ENCODE data around the gene LRRC23. TPM values are rescaled to one million over a fixed set of nuclear protein-coding genes. Genes with fewer than 3 reads are reported as not detected.

The LRRC23 gene
- total RNA-seq, 1 experiment from 2014 or later = 8.0 TPM

DNA sequence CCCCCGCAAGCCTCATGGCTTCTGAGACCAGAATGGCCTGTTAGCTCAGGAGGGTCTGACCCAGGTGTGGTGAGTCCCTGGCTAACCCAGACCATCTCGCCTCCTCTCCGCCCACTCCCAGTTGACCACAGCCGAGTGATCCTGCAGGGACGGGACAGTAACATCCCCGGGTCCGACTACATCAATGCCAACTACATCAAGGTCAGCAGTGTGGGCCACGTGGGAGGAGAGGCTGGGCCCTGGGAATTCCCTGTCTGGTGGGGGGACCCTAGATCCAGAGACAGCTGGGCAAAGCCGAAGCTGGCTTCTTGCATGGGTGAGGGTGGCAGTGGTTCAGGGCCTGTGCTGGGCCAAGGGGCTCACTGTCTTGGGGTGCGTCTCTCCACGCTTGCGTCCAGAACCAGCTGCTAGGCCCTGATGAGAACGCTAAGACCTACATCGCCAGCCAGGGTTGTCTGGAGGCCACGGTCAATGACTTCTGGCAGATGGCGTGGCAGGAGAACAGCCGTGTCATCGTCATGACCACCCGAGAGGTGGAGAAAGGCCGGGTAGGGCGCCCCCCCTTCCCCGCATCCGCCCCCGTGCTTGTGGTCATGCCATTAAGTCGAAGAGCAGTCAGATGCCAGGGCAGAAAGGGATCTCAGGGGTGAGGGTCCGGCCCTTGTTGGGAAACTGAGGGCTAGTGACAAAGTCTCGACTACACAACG, 51.6 kb downstream of the LRRC23 start:
- peaks cover 10 to 11% of the 10 kb centered on the region in 2 experiments for H3K4me1 ChIP-seq (ENCODE audit: control insufficient read depth in 1 of 2, insufficient read depth in 2 of 2, low read length in 2 of 2)
- no peaks in the 10 kb centered on the region for H3K79me2 ChIP-seq (ENCODE audit: insufficient read depth, low read length)
- H3K9ac ChIP-seq (ENCODE audit: low read length) = no peak overlapping the region
- no peak overlapping the region for H3K4me2 ChIP-seq (ENCODE audit: low read length)
- no TSS peak for BruUV-seq (replicated peaks)
- DNase-seq (ENCODE audit: low read depth, low spot score) = no peak
- H4K20me1 ChIP-seq (ENCODE audit: insufficient read depth) = no peaks in the 10 kb centered on the region
- no peak overlapping the region for H2AFZ ChIP-seq (ENCODE audit: low read depth, low read length, poor library complexity, severe bottlenecking)
- no peak overlapping the region for H3K27ac ChIP-seq (ENCODE audit: low read depth, low read length)
- ChIA-PET CTCF (no interaction called here), POLR2A (interaction anchor here (1.0 kb wide), 1 partner anchor 12 kb away, joined by 3 read pairs; the partner anchor contains the start of gene C12orf57), RAD21 (ENCODE audit: low non-redundant PET in 1 of 2, low total read pairs in 2 of 2, uncharacterized antibody in 2 of 2, unreplicated experiment in 2 of 2) (no interaction called here)
- no peak for ATAC-seq
- TF ChIP-seq RAD21 (IDR thresholded peaks at IDR 0.05; ENCODE audit: low read depth) (no peak), POLR2A (IDR thresholded peaks at IDR 0.05; ENCODE audit: borderline replicate concordance, extremely low read depth, insufficient read depth, insufficient read length) (no peak), JUND (IDR thresholded peaks at IDR 0.05) (no peak), SP1 (IDR thresholded peaks at IDR 0.05; ENCODE audit: low read depth) (no peak), SIN3A (IDR thresholded peaks at IDR 0.05; ENCODE audit: low read depth) (no peak), REST (IDR thresholded peaks at IDR 0.05; ENCODE audit: low read depth) (no peak), POLR2AphosphoS5 (IDR thresholded peaks at IDR 0.05; ENCODE audit: low read depth, low read length) (no peak), FOSL1 (IDR thresholded peaks at IDR 0.05; ENCODE audit: low read depth) (no peak), CTCF (IDR thresholded peaks at IDR 0.05 in 2 of 3, conservative IDR thresholded peaks at IDR 0.05 in 1 of 3; ENCODE audit: borderline replicate concordance in 1 of 3, insufficient read depth in 1 of 3, low read depth in 2 of 3, low read length in 2 of 3) (no peak)
- TF ChIP-seq, protein P1, sequence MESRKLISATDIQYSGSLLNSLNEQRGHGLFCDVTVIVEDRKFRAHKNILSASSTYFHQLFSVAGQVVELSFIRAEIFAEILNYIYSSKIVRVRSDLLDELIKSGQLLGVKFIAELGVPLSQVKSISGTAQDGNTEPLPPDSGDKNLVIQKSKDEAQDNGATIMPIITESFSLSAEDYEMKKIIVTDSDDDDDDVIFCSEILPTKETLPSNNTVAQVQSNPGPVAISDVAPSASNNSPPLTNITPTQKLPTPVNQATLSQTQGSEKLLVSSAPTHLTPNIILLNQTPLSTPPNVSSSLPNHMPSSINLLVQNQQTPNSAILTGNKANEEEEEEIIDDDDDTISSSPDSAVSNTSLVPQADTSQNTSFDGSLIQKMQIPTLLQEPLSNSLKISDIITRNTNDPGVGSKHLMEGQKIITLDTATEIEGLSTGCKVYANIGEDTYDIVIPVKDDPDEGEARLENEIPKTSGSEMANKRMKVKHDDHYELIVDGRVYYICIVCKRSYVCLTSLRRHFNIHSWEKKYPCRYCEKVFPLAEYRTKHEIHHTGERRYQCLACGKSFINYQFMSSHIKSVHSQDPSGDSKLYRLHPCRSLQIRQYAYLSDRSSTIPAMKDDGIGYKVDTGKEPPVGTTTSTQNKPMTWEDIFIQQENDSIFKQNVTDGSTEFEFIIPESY (IDR thresholded peaks at IDR 0.05; ENCODE audit: extremely low read depth, insufficient replicate concordance, low read length) = no peak
- no peak overlapping the region for H3K4me3 ChIP-seq (replicated peaks in 1 of 2; ENCODE audit: low read depth in 1 of 2, low read length in 2 of 2)
- no peaks in the 10 kb centered on the region for H3K9me3 ChIP-seq (ENCODE audit: control insufficient read depth in 1 of 2, insufficient read depth in 1 of 2, low read depth in 1 of 2, low read length in 2 of 2)
- H3K36me3 ChIP-seq (ENCODE audit: control insufficient read depth in 1 of 2, insufficient read depth in 2 of 2, low read length in 2 of 2) = no peaks in the 10 kb centered on the region
- H3K9me2 ChIP-seq (ENCODE audit: insufficient read depth) = no peaks in the 10 kb centered on the region
- no peaks in the 10 kb centered on the region for H3K27me3 ChIP-seq (ENCODE audit: insufficient read depth, low read length)
- intact Hi-C loops (cut with micrococcal nuclease) = no loop called here

Measured in HCT116 (cell line).